ENCODE results near the gene CSPG4. TPM values are rescaled to one million over a fixed set of nuclear protein-coding genes. Genes with fewer than 3 reads are reported as not detected.
A peak's percentile ranks its signal among the peaks of the same experiment; 100 is the strongest.

The CSPG4 gene
- total and polyA plus RNA-seq, 9 of the 15 experiments (the other 6 are each of a cell fraction or from before 2014, with no cell fraction given): under 0.01 to 0.07 (median 0.04) TPM; not detected in 5

DNA sequence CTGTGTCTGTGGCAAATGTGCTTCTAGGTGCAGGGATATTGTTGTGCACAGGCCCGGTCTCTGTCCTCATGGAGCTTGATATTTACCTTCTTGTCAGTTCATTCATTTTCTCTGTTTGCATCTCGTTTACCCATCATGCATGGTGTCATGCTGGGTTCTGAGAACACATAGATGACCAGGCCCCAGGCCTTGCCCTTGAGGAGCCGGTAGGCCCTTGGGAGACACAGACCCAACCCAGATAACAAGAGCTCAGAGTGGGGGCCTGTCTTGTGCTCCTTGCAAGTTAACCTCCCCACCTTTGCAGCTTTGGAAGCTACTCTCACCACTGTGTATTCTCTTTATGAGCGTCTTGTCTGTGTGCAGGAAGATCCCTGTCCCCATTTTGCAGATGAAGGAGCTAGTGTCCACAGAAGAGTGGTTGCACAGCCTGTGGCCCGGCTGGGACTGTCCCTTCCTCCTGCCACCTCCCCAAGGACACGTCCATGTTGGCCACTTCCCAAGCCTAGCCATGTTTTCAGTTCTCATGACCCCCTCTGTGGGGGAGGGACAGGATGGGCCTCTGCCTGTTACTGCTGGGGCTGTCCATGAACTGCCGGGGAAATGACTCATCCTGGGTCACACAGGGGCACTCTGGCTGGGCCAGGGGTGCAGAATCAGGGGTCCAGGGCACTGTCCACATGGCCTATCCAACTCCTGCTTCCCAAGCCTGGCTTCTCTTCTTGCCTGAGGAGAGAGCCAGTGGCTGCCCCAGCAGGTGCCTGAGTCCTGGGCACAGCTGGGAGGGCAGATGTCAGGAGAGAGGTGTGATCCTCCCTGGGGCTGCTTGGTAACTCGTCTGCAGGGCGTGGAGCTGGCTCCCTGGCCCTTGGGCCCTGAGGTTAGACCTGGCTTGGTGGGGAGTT, 61.5 kb downstream of the CSPG4 start (continued):
- TF ChIP-seq BRF1 (IDR thresholded peaks at IDR 0.05; ENCODE audit: borderline replicate concordance, extremely low read depth, insufficient read length) (no peak), NRF1 (conservative IDR thresholded peaks at IDR 0.05 in 1 of 2, IDR thresholded peaks at IDR 0.05 in 1 of 2) (peak; percentile 22 to 32; a peak in 2 of 4 replicates), SMARCA5 (IDR thresholded peaks at IDR 0.05) (peak; percentile 53; the same call in 1 of the 2 replicates), ESRRB (CRISPR knock-in tag; IDR thresholded peaks at IDR 0.05; ENCODE audit: borderline replicate concordance) (no peak), FUS (optimal IDR thresholded peaks at IDR 0.05; ENCODE audit: low read depth, low read length) (no peak), GATAD2B (IDR thresholded peaks at IDR 0.05; ENCODE audit: borderline replicate concordance) (peak; percentile 15; the same call in 1 of the 2 replicates), ARID2 (IDR thresholded peaks at IDR 0.05) (no peak), SP1 (CRISPR knock-in tag; IDR thresholded peaks at IDR 0.05) (0 out of 2 replicates have a peak, but pooled peaks have one; percentile 28), ZNF561 (CRISPR knock-in tag; conservative IDR thresholded peaks at IDR 0.05) (no peak), C11orf30 (IDR thresholded peaks at IDR 0.05; ENCODE audit: low read depth) (no peak), NONO (IDR thresholded peaks at IDR 0.05; ENCODE audit: low read depth in 2 of 2, low read length in 1 of 2) (no peak), PHF20 (IDR thresholded peaks at IDR 0.05; ENCODE audit: partially characterized antibody) (peak; percentile 15), ZNF584 (CRISPR knock-in tag; IDR thresholded peaks at IDR 0.05; ENCODE audit: low read depth) (peak; percentile 29; the same call in 1 of the 2 replicates), EGR1 (conservative IDR thresholded peaks at IDR 0.05) (peak; percentile 49; the same call in 1 of the 2 replicates), ZNF766 (CRISPR knock-in tag; conservative IDR thresholded peaks at IDR 0.05) (0 out of 2 replicates have a peak, but pooled peaks have one; percentile 42), GATAD2A (IDR thresholded peaks at IDR 0.05) (peak; percentile 69), HDAC8 (tag; IDR thresholded peaks at IDR 0.05) (no peak)
- TF ChIP-seq, protein P1, sequence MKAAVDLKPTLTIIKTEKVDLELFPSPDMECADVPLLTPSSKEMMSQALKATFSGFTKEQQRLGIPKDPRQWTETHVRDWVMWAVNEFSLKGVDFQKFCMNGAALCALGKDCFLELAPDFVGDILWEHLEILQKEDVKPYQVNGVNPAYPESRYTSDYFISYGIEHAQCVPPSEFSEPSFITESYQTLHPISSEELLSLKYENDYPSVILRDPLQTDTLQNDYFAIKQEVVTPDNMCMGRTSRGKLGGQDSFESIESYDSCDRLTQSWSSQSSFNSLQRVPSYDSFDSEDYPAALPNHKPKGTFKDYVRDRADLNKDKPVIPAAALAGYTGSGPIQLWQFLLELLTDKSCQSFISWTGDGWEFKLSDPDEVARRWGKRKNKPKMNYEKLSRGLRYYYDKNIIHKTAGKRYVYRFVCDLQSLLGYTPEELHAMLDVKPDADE (conservative IDR thresholded peaks at IDR 0.05; ENCODE audit: control insufficient read depth, low read depth, low read length): no peak
